IMR-90 (cell line): ENCODE measurements around the gene RPS10. TPM values are rescaled to one million over a fixed set of nuclear protein-coding genes. Genes with fewer than 3 reads are reported as not detected.

Experiments
- BHLHE40 ChIP-seq: fragments of 150-350 bp; IDR thresholded peaks from 2 replicates; pipeline ENCODE4 v1.6.1; 2016; ENCODE audit warnings: mild to moderate bottlenecking, low read depth, low read length
- CEBPB ChIP-seq: IDR thresholded peaks from 2 replicates; pipeline ENCODE4 v1.6.1; 2012; ENCODE audit warnings: low read depth, low read length, improper control_type of control experiment
- ELK1 ChIP-seq: fragments of 150-350 bp; IDR thresholded peaks from 2 replicates; pipeline ENCODE4 v1.6.1; 2016; ENCODE audit warnings: low read depth, mild to moderate bottlenecking, low read length, moderate library complexity, borderline replicate concordance
- FOS ChIP-seq: fragments of 150-350 bp; IDR thresholded peaks from 2 replicates; pipeline ENCODE4 v1.6.1; 2016; ENCODE audit warnings: low read depth, low read length
- MAFK ChIP-seq: IDR thresholded peaks from 2 replicates; pipeline ENCODE4 v1.6.1; 2012; ENCODE audit warnings: low read depth, low read length, improper control_type of control experiment
- NFE2L2 ChIP-seq: fragments of 150-350 bp; IDR thresholded peaks from 2 replicates; pipeline ENCODE4 v1.6.1; 2016; ENCODE audit warnings: low read depth, mild to moderate bottlenecking, low read length
- RAD21 ChIP-seq: IDR thresholded peaks from 2 replicates; pipeline ENCODE4 v1.6.1; 2012; ENCODE audit warnings: low read length, improper control_type of control experiment
- RFX5 ChIP-seq: IDR thresholded peaks from 2 replicates; pipeline ENCODE4 v1.8.0; 2012; ENCODE audit warnings: low read depth, mild to moderate bottlenecking, low read length, moderate library complexity
- polyA plus RNA-seq, 3 experiments: library from polyadenylated mRNA; depleted of rRNA; stranded (reverse); fragments of >200 nt; gene quantifications; 2 replicates each; pipeline ENCODE4 v1.2.3, GENCODE V29; 2012; ENCODE audit warnings: low replicate concordance in 1 of 3
- total RNA-seq: library from RNA; depleted of rRNA; stranded (reverse); fragments of >200 nt; gene quantifications from 2 replicates; pipeline ENCODE4 v1.2.3, GENCODE V29; 2012

Gene RPS10
- total and polyA plus RNA-seq, 2 of the 4 experiments (the other 2 are of a cell fraction), result 5,462 to 5,584 TPM

- TF ChIP-seq ELK1 (no peak), RFX5 (no peak), FOS (no peak; the same call in 1 of the 2 replicates), MAFK (no peak), NFE2L2 (no peak), BHLHE40 (no peak), RAD21 (peak; percentile 80), CEBPB (no peak)
These were observed 33.2 kb downstream of the RPS10 start, which contains the start of gene NUDT3 (continued) for GRCh38 chr6:34392497-34393190.
